Measurements from ENCODE around the gene AVPR1B. TPM values are rescaled to one million over a fixed set of nuclear protein-coding genes. Genes with fewer than 3 reads are reported as not detected.

Gene AVPR1B
- total and polyA plus RNA-seq, 2 of the 13 experiments (the other 11 are each of a cell fraction or from before 2014, with no cell fraction given), result 0.05 TPM; not detected in 1

DNA sequence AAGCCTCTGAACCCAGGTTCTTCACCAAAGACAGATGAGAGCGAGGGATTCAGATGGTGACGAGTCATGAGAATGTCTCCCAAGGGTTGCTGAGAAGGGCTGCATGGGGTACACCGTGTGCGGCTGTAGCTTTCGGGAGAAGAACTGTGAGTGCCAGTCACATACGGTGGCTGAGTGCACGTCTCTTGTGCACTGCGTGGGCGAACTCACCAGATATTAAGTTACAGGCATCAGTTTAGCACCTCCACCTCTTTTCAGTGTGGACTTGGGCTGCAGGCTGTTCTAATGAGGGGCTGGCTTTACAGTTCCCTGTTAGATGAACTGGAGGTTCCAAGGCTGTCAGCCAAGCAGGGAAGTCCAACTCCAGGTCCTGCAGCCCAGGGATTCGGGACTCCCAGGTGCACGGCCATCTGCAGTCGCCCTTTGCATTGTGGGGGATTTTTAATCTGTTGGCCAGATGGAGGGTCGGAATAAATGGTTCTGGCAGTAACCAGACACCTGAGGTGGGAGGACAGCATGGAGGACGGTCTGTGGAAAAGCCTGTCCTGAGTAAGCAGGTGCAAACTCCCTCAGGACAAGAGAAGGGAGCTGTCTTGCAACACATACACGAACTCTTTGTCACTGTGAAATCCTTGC, 26.5 kb upstream of the AVPR1B start (continued):
- TF ChIP-seq, protein P1, sequence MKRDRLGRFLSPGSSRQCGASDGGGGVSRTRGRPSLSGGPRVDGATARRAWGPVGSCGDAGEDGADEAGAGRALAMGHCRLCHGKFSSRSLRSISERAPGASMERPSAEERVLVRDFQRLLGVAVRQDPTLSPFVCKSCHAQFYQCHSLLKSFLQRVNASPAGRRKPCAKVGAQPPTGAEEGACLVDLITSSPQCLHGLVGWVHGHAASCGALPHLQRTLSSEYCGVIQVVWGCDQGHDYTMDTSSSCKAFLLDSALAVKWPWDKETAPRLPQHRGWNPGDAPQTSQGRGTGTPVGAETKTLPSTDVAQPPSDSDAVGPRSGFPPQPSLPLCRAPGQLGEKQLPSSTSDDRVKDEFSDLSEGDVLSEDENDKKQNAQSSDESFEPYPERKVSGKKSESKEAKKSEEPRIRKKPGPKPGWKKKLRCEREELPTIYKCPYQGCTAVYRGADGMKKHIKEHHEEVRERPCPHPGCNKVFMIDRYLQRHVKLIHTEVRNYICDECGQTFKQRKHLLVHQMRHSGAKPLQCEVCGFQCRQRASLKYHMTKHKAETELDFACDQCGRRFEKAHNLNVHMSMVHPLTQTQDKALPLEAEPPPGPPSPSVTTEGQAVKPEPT (CRISPR knock-in tag; IDR thresholded peaks at IDR 0.05; ENCODE audit: low read depth), result no peak

DNA sequence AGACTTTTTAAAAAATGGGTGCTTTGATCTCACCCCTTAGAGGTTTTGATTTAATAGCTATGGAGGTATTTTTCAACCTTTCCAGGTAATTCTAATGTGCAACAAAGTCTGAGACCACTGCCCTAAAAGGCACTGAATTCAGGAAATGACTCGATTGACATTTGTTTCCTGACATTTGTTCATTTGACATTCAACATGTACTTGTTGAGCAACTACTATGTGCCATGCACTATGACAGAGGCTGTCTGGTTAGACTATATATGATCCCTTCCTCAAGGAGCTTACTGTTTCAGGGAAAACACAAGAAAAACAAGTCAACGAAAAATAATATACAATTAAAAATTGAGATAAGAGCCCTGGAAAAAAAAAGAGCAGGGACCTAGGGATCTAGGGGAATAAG, 25.6 kb upstream of the AVPR1B start:
- Histone ChIP-seq H3K9ac (ENCODE audit: insufficient read depth, low read depth, low read length) (no peak overlapping the region), H3K4me1 (ENCODE audit: insufficient read depth, low read length) (no peaks in the 10 kb centered on the region), H3K79me2 (ENCODE audit: insufficient read depth, low read length) (no peaks in the 10 kb centered on the region), H3K27ac (ENCODE audit: extremely low read length, insufficient read depth, low read length) (no peak overlapping the region), H3K36me3 (replicated peaks in 1 of 2; ENCODE audit: control insufficient read depth in 1 of 2, insufficient read depth in 2 of 2, low read length in 2 of 2) (no peaks in the 10 kb centered on the region), H3K27me3 (ENCODE audit: control insufficient read depth in 1 of 2, insufficient read depth in 2 of 2, low read length in 2 of 2) (peaks cover 0 to 22% of the 10 kb centered on the region in 2 experiments; a peak in 2 of 5 replicates), H3K4me3 (replicated peaks in 1 of 3; ENCODE audit: insufficient read depth in 1 of 3, low read depth in 2 of 3, low read length in 3 of 3) (no peak overlapping the region), H2AFZ (ENCODE audit: low read length) (no peak overlapping the region), H3K4me2 (ENCODE audit: low read depth, low read length) (no peak overlapping the region), H4K20me1 (ENCODE audit: insufficient read depth, low read length) (no peaks in the 10 kb centered on the region), H3K9me3 (ENCODE audit: low read length) (no peaks in the 10 kb centered on the region)
- TF ChIP-seq, protein P2, sequence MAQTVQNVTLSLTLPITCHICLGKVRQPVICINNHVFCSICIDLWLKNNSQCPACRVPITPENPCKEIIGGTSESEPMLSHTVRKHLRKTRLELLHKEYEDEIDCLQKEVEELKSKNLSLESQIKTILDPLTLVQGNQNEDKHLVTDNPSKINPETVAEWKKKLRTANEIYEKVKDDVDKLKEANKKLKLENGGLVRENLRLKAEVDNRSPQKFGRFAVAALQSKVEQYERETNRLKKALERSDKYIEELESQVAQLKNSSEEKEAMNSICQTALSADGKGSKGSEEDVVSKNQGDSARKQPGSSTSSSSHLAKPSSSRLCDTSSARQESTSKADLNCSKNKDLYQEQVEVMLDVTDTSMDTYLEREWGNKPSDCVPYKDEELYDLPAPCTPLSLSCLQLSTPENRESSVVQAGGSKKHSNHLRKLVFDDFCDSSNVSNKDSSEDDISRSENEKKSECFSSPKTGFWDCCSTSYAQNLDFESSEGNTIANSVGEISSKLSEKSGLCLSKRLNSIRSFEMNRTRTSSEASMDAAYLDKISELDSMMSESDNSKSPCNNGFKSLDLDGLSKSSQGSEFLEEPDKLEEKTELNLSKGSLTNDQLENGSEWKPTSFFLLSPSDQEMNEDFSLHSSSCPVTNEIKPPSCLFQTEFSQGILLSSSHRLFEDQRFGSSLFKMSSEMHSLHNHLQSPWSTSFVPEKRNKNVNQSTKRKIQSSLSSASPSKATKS (CRISPR knock-in tag; IDR thresholded peaks at IDR 0.05), result no peak
- no peak for TF ChIP-seq NAIF1 (CRISPR knock-in tag; IDR thresholded peaks at IDR 0.05; ENCODE audit: borderline replicate concordance)
- TF ChIP-seq FOSL2 (CRISPR knock-in tag; IDR thresholded peaks at IDR 0.05), result no peak
- TF ChIP-seq, protein P3, sequence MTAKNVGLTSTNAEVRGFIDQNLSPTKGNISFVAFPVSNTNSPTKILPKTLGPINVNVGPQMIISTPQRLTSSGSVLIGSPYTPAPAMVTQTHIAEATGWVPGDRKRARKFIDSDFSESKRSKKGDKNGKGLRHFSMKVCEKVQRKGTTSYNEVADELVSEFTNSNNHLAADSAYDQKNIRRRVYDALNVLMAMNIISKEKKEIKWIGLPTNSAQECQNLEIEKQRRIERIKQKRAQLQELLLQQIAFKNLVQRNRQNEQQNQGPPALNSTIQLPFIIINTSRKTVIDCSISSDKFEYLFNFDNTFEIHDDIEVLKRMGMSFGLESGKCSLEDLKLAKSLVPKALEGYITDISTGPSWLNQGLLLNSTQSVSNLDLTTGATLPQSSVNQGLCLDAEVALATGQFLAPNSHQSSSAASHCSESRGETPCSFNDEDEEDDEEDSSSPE (CRISPR knock-in tag; IDR thresholded peaks at IDR 0.05), result no peak
- TF ChIP-seq ISL2 (CRISPR knock-in tag; IDR thresholded peaks at IDR 0.05), result no peak
- no peak for TF ChIP-seq KDM5A (IDR thresholded peaks at IDR 0.05; ENCODE audit: borderline replicate concordance, low read length)
- TF ChIP-seq, protein P4, sequence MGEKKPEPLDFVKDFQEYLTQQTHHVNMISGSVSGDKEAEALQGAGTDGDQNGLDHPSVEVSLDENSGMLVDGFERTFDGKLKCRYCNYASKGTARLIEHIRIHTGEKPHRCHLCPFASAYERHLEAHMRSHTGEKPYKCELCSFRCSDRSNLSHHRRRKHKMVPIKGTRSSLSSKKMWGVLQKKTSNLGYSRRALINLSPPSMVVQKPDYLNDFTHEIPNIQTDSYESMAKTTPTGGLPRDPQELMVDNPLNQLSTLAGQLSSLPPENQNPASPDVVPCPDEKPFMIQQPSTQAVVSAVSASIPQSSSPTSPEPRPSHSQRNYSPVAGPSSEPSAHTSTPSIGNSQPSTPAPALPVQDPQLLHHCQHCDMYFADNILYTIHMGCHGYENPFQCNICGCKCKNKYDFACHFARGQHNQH (CRISPR knock-in tag; IDR thresholded peaks at IDR 0.05), result no peak
- TF ChIP-seq, protein P5, sequence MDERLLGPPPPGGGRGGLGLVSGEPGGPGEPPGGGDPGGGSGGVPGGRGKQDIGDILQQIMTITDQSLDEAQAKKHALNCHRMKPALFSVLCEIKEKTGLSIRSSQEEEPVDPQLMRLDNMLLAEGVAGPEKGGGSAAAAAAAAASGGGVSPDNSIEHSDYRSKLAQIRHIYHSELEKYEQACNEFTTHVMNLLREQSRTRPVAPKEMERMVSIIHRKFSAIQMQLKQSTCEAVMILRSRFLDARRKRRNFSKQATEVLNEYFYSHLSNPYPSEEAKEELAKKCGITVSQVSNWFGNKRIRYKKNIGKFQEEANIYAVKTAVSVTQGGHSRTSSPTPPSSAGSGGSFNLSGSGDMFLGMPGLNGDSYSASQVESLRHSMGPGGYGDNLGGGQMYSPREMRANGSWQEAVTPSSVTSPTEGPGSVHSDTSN (CRISPR knock-in tag; IDR thresholded peaks at IDR 0.05), result no peak
- TF ChIP-seq EZH2 (conservative IDR thresholded peaks at IDR 0.05; ENCODE audit: low read depth, low read length), result no peak
- no peak for TF ChIP-seq MEF2D (CRISPR knock-in tag; IDR thresholded peaks at IDR 0.05)
- no peak for TF ChIP-seq ZNF672 (CRISPR knock-in tag; IDR thresholded peaks at IDR 0.05)
- no peak for TF ChIP-seq ZMAT3 (CRISPR knock-in tag; conservative IDR thresholded peaks at IDR 0.05)
- no peak for TF ChIP-seq KMT2B (CRISPR knock-in tag; IDR thresholded peaks at IDR 0.05)
- TF ChIP-seq GTF3A (CRISPR knock-in tag; conservative IDR thresholded peaks at IDR 0.05), result no peak
- FAIRE-seq (no peak), ATAC-seq (no peak), DNase-seq (ENCODE audit: low spot score) (no peak)
- CTCF ChIA-PET (ENCODE audit: low intra/inter-chr PET ratio, low total read pairs), result no interaction called here
- POLR2A ChIA-PET, result no interaction called here
- BruUV-seq (replicated peaks), result no TSS peak
- in situ Hi-C loops (cut with HindIII; ENCODE audit: extremely low pct_ligation_motif_present, low pct_unique_long_range_greater_than_20kb) (no loop called here), intact Hi-C loops (cut with micrococcal nuclease; ENCODE audit: unreplicated experiment) (no loop called here)
- WGBS (ENCODE audit: low lambda C conversion rate), result 15% methylated on average over 2 of the region's 2 CpGs
